Astrocyte of the spinal cord (primary cell): ENCODE results near the gene CCR1.

Experiments used
- DNase-seq: peaks from one replicate; pipeline ENCODE4 v3.0.0; 2011; ENCODE audit warnings: low read depth, low spot score
- H3K4me3 ChIP-seq: 2 replicates; pipeline ENCODE4 v1.5.1; 2011; ENCODE audit warnings: low read depth, mild to moderate bottlenecking, low read length, moderate library complexity
- in situ Hi-C: cut with HindIII; loops from 2 replicates; pipeline ENCODE4 v1.10.0; 2017; ENCODE audit warnings: low sequenced_read_pairs
- TF ChIP-seq, protein P1 (sequence below): IDR thresholded peaks from 2 replicates; pipeline ENCODE4 v1.5.1; 2012; ENCODE audit warnings: low read depth, mild to moderate bottlenecking, low read length, inconsistent platforms

CCR1 gene

DNA sequence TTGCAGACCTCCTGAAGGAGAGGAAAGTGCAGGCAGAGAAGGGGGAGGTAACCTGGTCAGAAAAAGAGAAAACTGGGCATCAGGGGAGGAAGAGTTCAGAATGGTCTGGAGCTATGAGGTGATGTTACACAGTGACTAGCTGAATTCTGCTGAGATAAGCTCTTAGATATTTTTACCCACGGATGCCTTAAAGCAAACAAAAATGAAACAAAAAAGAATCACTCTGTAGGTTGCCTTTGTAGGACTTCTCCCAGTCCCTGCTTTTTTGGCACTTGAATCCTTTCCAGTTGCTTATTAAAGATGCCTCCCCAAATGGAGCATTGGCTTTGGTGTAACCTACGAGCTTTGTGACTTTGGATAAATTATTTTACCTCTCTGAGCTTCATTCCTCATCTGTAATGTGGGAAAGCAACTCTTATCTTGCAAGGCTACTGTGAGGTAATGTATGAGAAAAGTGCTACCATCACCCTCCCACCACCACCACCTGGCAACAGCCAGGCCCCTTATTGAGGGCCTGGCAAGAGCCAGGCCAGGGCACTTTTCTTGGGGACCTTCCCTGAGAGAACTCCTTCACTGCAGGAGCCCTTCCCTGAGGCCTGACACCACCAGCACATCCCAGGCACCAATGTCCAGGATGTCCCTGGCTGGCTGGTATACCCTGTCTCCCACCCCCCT is 2.7 kb downstream of the CCR1 start:
- no peak overlapping the region for H3K4me3 ChIP-seq
- TF ChIP-seq, protein P1, sequence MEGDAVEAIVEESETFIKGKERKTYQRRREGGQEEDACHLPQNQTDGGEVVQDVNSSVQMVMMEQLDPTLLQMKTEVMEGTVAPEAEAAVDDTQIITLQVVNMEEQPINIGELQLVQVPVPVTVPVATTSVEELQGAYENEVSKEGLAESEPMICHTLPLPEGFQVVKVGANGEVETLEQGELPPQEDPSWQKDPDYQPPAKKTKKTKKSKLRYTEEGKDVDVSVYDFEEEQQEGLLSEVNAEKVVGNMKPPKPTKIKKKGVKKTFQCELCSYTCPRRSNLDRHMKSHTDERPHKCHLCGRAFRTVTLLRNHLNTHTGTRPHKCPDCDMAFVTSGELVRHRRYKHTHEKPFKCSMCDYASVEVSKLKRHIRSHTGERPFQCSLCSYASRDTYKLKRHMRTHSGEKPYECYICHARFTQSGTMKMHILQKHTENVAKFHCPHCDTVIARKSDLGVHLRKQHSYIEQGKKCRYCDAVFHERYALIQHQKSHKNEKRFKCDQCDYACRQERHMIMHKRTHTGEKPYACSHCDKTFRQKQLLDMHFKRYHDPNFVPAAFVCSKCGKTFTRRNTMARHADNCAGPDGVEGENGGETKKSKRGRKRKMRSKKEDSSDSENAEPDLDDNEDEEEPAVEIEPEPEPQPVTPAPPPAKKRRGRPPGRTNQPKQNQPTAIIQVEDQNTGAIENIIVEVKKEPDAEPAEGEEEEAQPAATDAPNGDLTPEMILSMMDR = no peak
- in situ Hi-C loops = no loop called here
- no peak for DNase-seq

DNA sequence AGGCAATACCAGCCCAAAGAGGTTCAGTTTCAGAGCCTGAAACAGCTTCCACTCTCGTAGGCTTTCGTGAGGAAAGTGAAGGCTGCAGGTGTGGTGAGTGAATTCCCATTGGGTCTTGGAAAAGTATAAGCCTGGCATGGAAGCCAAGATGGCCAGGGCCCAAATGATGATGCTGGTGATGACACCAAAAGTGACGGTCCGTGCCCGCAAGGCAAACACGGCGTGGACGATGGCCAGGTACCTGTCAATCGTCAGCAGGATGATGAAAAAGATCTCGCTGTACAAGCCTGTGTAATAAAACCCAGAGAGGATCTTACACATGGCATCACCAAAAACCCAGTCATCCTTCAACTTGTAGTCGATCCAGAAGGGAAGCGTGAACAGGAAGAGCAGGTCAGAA is 4.4 kb downstream of the CCR1 start:
- H3K4me3 ChIP-seq = no peak overlapping the region
- in situ Hi-C loops = no loop called here
- DNase-seq = no peak
- TF ChIP-seq, protein P1 = no peak

DNA sequence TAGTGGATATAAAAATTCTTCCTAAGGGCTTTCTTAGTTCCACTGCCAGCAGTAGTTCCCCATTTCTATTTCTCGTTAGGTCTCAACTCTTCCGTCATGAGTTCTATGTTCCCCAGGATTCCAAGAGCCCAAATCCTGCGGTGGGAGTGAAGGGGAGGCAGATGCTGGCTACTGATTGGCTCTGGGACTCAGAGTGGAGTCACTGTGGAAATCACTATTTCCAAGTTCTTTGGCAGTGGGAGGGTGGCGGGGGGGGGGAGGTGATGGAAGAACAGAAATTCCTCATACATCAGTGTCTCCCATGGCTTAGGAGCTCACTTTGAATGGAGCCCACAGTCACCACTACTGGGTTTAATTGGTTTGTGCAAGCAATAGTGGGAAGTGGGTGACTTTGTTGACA is 5.6 kb downstream of the CCR1 start:
- no peak for DNase-seq
- TF ChIP-seq, protein P1 = no peak
- in situ Hi-C loops = no loop called here
- no peak overlapping the region for H3K4me3 ChIP-seq

DNA sequence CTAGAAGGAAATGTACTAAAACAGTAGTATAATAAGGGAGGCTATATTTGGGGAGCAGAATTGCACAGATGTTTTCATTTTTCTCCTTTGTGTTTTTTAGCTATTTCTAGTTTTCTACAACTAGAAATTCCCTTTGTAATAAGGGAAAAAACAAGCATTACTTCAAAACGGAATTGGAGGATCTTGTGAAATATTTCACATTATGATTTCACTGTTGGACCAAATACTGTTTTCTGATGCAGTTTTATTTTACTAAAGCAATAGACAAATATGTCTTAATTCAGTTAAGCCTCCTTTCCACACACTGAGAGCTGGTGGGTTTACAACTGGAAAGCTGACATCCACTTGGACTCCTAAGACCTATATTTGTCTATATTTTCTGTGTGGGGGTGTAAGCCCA is 7.3 kb downstream of the CCR1 start:
- in situ Hi-C loops = no loop called here

DNA sequence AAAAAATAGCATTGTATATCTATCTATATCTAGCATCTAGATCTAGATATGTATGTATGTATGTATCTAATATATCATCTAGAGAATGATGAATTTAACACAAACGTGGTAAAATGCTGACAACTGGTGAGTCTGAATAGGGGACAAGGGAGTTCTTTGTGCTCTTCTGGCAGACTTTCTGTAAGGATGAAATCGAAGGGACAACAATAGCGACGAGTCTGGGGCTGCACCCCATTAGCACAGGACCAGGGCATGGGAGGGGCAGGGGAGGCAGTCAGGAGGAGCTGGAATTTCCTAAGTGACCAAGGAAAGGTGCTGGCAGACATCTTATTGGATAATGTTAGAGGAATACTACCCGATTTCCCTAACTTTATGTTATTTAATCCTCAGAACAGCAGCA is 7.9 kb downstream of the CCR1 start:
- TF ChIP-seq, protein P1 = no peak
- in situ Hi-C loops = no loop called here
- no peak overlapping the region for H3K4me3 ChIP-seq
- no peak for DNase-seq

More for the DNA sequence above, 7.3 kb downstream of the CCR1 start:
- TF ChIP-seq, protein P1 = no peak
- no peak overlapping the region for H3K4me3 ChIP-seq
- DNase-seq = no peak

DNA sequence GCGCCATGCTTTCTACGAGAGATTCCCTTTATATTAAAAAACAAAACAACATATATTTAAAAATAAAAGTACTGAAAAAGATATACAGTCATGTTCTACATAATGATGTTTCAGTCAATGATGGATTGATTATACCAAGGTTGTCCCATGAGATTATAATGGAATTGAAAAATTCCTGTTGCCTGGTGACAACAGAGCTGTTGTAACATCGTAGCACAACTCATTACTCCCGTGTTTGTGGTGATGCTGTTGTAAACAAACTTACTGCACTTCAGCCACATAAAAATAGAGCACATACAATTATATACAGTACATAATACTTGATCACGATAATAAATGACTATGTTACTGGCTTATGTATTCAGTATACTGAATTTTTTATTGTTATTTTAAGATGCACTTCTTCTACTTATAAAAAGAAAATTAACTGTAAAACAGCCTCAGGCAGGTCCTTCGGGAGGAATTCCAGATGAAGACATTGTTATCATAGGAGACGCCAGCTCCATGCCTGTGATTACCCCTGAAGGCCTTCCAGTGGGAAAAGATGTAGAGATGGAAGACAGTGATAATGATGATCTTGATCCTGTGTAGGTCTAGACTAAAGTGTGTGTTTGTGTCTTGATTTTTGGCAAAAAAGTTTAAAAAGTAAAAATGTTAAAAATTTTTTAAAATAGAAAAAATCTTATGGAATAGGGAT is 11.7 kb downstream of the CCR1 start:
- no peak for DNase-seq
- no peak overlapping the region for H3K4me3 ChIP-seq
- TF ChIP-seq, protein P1 = no peak
- in situ Hi-C loops = no loop called here
